ENCODE data around the gene EPG5.

GRCh38 chr18:45896452-45896851 lies 70.7 kb downstream of the EPG5 start:
- TF ChIP-seq EP300 (IDR thresholded peaks at IDR 0.05) (no peak), CTCF (IDR thresholded peaks at IDR 0.05) (no peak), EHMT2 (IDR thresholded peaks at IDR 0.05; ENCODE audit: low read depth) (no peak), ELK1 (IDR thresholded peaks at IDR 0.05; ENCODE audit: low read depth, low read length) (no peak), SMC3 (IDR thresholded peaks at IDR 0.05) (no peak), MAX (IDR thresholded peaks at IDR 0.05) (no peak), RAD21 (conservative IDR thresholded peaks at IDR 0.05 in 1 of 2, IDR thresholded peaks at IDR 0.05 in 1 of 2) (no peak), CEBPB (IDR thresholded peaks at IDR 0.05) (no peak), POLR2A (IDR thresholded peaks at IDR 0.05; ENCODE audit: low read length) (no peak), REST (IDR thresholded peaks at IDR 0.05) (no peak), KDM1A (IDR thresholded peaks at IDR 0.05; ENCODE audit: low read depth) (no peak), PBX3 (IDR thresholded peaks at IDR 0.05) (no peak), RFX5 (IDR thresholded peaks at IDR 0.05) (no peak), E2F6 (IDR thresholded peaks at IDR 0.05; ENCODE audit: borderline replicate concordance, low read depth) (no peak)

Data from A549 (cell line).